HCT116 (cell line): ENCODE results near the gene CLDN20. TPM values are rescaled to one million over a fixed set of nuclear protein-coding genes. Genes with fewer than 3 reads are reported as not detected.

Source experiments
- ATAC-seq: fragments of 200-7000 bp; cut with Tn5 transposase; 2 replicates; pipeline ENCODE4 v1.9.1; 2020; ENCODE audit warnings: mild to moderate bottlenecking, moderate library complexity
- BruUV-seq: library from RNA; stranded (reverse); fragments of 400-500 nt; replicated peaks from 2 replicates; lab custom pipeline; 2021; lab: Mats Ljungman, UMichigan
- CTCF ChIA-PET: fragments of 300-600 bp; sonication (Branson Sonifier 250); formaldehyde crosslinking; loops from one replicate; lab custom pipeline; 2021; ENCODE audit warnings: antibody characterized with exemption; lab: Charles Lee
- POLR2A ChIA-PET: fragments of 300-600, 350-600 bp; sonication (Branson Sonifier 250); formaldehyde crosslinking; loops from one replicate; lab custom pipeline; 2021; ENCODE audit warnings: antibody characterized with exemption; lab: Charles Lee
- RAD21 ChIA-PET, 2 experiments: fragments of 300-600 bp; sonication (Branson Sonifier 250); formaldehyde crosslinking; loops; one replicate each; lab custom pipeline; 2023; ENCODE audit warnings: low total read pairs in 2 of 2; ENCODE audit not compliant: uncharacterized antibody in 2 of 2, unreplicated experiment in 2 of 2, low non-redundant PET in 1 of 2; lab: Charles Lee
- DNase-seq: peaks from one replicate; pipeline ENCODE4 v3.0.0-alpha.2; 2010; ENCODE audit warnings: low read depth, low spot score
- H2AFZ ChIP-seq: fragments of 200-600 bp; shearing (Covaris generic), sonication (generic); 2 replicates; pipeline ENCODE4 v1.6.1; 2017; ENCODE audit warnings: low read depth, mixed run types, mixed read lengths, antibody characterized with exemption, low read length; ENCODE audit not compliant: poor library complexity, severe bottlenecking
- H3K27ac ChIP-seq: 2 replicates; pipeline ENCODE4 v1.5.1; 2012; ENCODE audit warnings: low read depth, low read length
- H3K27me3 ChIP-seq: fragments of 200-600 bp; sonication (generic); 2 replicates; pipeline ENCODE4 v1.6.1; 2016; ENCODE audit warnings: mixed run types, low read length, mixed read lengths; ENCODE audit not compliant: insufficient read depth
- H3K36me3 ChIP-seq, 2 experiments: fragments of 200-500 bp in 1 of 2; fragments of 200-600 bp in 1 of 2; sonication (Bioruptor generic) in 1 of 2; sonication (generic) in 1 of 2; 2 replicates each; pipeline versions ENCODE4 v1.5.1 to v1.6.1; 2014 to 2016; ENCODE audit warnings: low read length in 2 of 2, inconsistent platforms in 1 of 2, mixed read lengths in 1 of 2, mixed run types in 1 of 2; ENCODE audit not compliant: insufficient read depth in 2 of 2, control insufficient read depth in 1 of 2
- H3K4me1 ChIP-seq, 2 experiments: fragments of 200-600 bp in 1 of 2; sonication (generic) in 1 of 2; 2 replicates each; pipeline versions ENCODE4 v1.5.1 to v1.6.1; 2012 to 2017; ENCODE audit warnings: low read length in 2 of 2, inconsistent platforms in 1 of 2, mild to moderate bottlenecking in 1 of 2, mixed read lengths in 1 of 2, mixed run types in 1 of 2, moderate library complexity in 1 of 2; ENCODE audit not compliant: insufficient read depth in 2 of 2, control insufficient read depth in 1 of 2
- H3K4me2 ChIP-seq: fragments of 200-600 bp; sonication (generic); 2 replicates; pipeline ENCODE4 v1.6.1; 2017; ENCODE audit warnings: mixed run types, low read length, mixed read lengths
- H3K4me3 ChIP-seq, 2 experiments: fragments of 200-600 bp in 1 of 2; sonication (generic) in 1 of 2; replicated peaks in 1 of 2; 2 replicates each; pipeline ENCODE4 v1.5.1; 2011 to 2016; ENCODE audit warnings: low read length in 2 of 2, control low read depth in 1 of 2, low read depth in 1 of 2, mild to moderate bottlenecking in 1 of 2, mixed read lengths in 1 of 2, mixed run types in 1 of 2
- H3K79me2 ChIP-seq: fragments of 200-600 bp; sonication (generic); 2 replicates; pipeline ENCODE4 v1.6.1; 2017; ENCODE audit warnings: mild to moderate bottlenecking, mixed run types, low read length, moderate library complexity, mixed read lengths; ENCODE audit not compliant: insufficient read depth
- H3K9ac ChIP-seq: fragments of 200-600 bp; sonication (generic); 2 replicates; pipeline ENCODE4 v1.6.1; 2016; ENCODE audit warnings: low read length, mixed read lengths
- H3K9me2 ChIP-seq: fragments of 200-600 bp; sonication (generic), shearing (Covaris generic); 2 replicates; pipeline ENCODE4 v1.6.1; 2017; ENCODE audit warnings: mixed run types, mild to moderate bottlenecking, moderate library complexity; ENCODE audit not compliant: insufficient read depth
- H3K9me3 ChIP-seq, 2 experiments: fragments of 200-500 bp in 1 of 2; fragments of 200-600 bp in 1 of 2; sonication (Bioruptor generic) in 1 of 2; sonication (generic) in 1 of 2; 2 replicates each; pipeline ENCODE4 v1.6.1; 2014 to 2017; ENCODE audit warnings: low read length in 2 of 2, mixed read lengths in 2 of 2, inconsistent platforms in 1 of 2, low read depth in 1 of 2, mild to moderate bottlenecking in 1 of 2, mixed run types in 1 of 2, moderate library complexity in 1 of 2; ENCODE audit not compliant: control insufficient read depth in 1 of 2, insufficient read depth in 1 of 2
- H4K20me1 ChIP-seq: fragments of 200-600 bp; sonication (generic), shearing (Covaris generic); 2 replicates; pipeline ENCODE4 v1.6.1; 2017; ENCODE audit warnings: mixed run types, mild to moderate bottlenecking, moderate library complexity; ENCODE audit not compliant: insufficient read depth
- ATF3 ChIP-seq: IDR thresholded peaks from 2 replicates; pipeline ENCODE4 v1.6.1; 2012
- CEBPB ChIP-seq: IDR thresholded peaks from 2 replicates; pipeline ENCODE4 v1.6.1; 2012; ENCODE audit warnings: low read depth
- ELF1 ChIP-seq: IDR thresholded peaks from 2 replicates; pipeline ENCODE4 v1.6.1; 2012; ENCODE audit warnings: low read depth, borderline replicate concordance
- FOSL1 ChIP-seq: IDR thresholded peaks from 2 replicates; pipeline ENCODE4 v1.6.1; 2012; ENCODE audit warnings: low read depth
- JUND ChIP-seq: IDR thresholded peaks from 2 replicates; pipeline ENCODE4 v1.6.1; 2012
- MAX ChIP-seq: IDR thresholded peaks from 2 replicates; pipeline ENCODE4 v1.6.1; 2012
- RAD21 ChIP-seq: IDR thresholded peaks from 2 replicates; pipeline ENCODE4 v1.6.1; 2012; ENCODE audit warnings: low read depth, mild to moderate bottlenecking
- REST ChIP-seq: IDR thresholded peaks from 2 replicates; pipeline ENCODE4 v1.6.1; 2012; ENCODE audit warnings: low read depth
- SP1 ChIP-seq: IDR thresholded peaks from 2 replicates; pipeline ENCODE4 v1.6.1; 2012; ENCODE audit warnings: low read depth
- SRF ChIP-seq: IDR thresholded peaks from 2 replicates; pipeline ENCODE4 v1.6.1; 2012; ENCODE audit warnings: low read depth
- TCF7L2 ChIP-seq: IDR thresholded peaks from 2 replicates; pipeline ENCODE4 v1.7.0; 2011; ENCODE audit warnings: borderline replicate concordance, inconsistent platforms; ENCODE audit not compliant: insufficient read depth, insufficient read length; ENCODE audit errors: extremely low read depth
- YY1 ChIP-seq: IDR thresholded peaks from 2 replicates; pipeline ENCODE4 v1.6.1; 2011; ENCODE audit warnings: low read length, low read depth, moderate library complexity, mild to moderate bottlenecking; ENCODE audit not compliant: insufficient replicate concordance; ENCODE audit errors: extremely low read depth
- intact Hi-C: fragments of 100-400 bp; cut with micrococcal nuclease; formaldehyde crosslinking; loops from 2 replicates; pipeline ENCODE4 v1.10.0; 2022
- total RNA-seq: library from RNA; stranded (reverse); gene quantifications from one replicate; pipeline ENCODE4 v1.2.1, GENCODE V29; 2021; ENCODE audit not compliant: unreplicated experiment

The CLDN20 gene
- total RNA-seq, 1 experiment from 2014 or later, result not detected

GRCh38 chr6:155234167-155234566, 29.6 kb upstream of the CLDN20 start (continued):
- no peak for TF ChIP-seq REST
- TF ChIP-seq CEBPB, result no peak
- TF ChIP-seq ATF3, result no peak

- DNase-seq, result no peak
- H3K36me3 ChIP-seq, result no peaks in the 10 kb centered on the region
- H3K9me3 ChIP-seq, result no peaks in the 10 kb centered on the region; a peak in 1 of 4 replicates
- TF ChIP-seq FOSL1 (no peak), SRF (no peak), MAX (no peak), JUND (no peak), SP1 (no peak), CEBPB (no peak), ELF1 (no peak), YY1 (no peak), REST (no peak), RAD21 (no peak), TCF7L2 (no peak)
- ChIA-PET POLR2A (no interaction called here), CTCF (no interaction called here), RAD21 (no interaction called here)
- no peak overlapping the region for H3K9ac ChIP-seq
- H3K27ac ChIP-seq, result no peak overlapping the region
- no peak overlapping the region for H2AFZ ChIP-seq
- H4K20me1 ChIP-seq, result no peaks in the 10 kb centered on the region
- intact Hi-C loops, result no loop called here
- H3K27me3 ChIP-seq, result no peaks in the 10 kb centered on the region
- no TSS peak for BruUV-seq
- no peaks in the 10 kb centered on the region for H3K9me2 ChIP-seq
- no peak overlapping the region for H3K4me2 ChIP-seq
- H3K79me2 ChIP-seq, result no peaks in the 10 kb centered on the region
- no peak for ATAC-seq
- no peak overlapping the region for H3K4me3 ChIP-seq
- H3K4me1 ChIP-seq, result no peaks in the 10 kb centered on the region
Measured at GRCh38 chr6:155234687-155235086, 29.1 kb upstream of the CLDN20 start.
